GM13977 (cell line): ENCODE results near the gene CFAP54.

Experiments used
- DNase-seq: peaks from one replicate; pipeline ENCODE4 v3.0.0; 2012; ENCODE audit warnings: low spot score
- in situ Hi-C: fragments of 300-500 bp; cut with MboI; formaldehyde crosslinking; loops from one replicate; pipeline ENCODE4 v1.12.0; 2022; ENCODE audit warnings: low sequenced_read_pairs, low pct_unique_long_range_greater_than_20kb, mixed read lengths, inconsistent platforms; ENCODE audit not compliant: unreplicated experiment
- TF ChIP-seq, protein P1 (sequence below): IDR thresholded peaks from 2 replicates; pipeline ENCODE4 v1.5.1; 2012; ENCODE audit warnings: mild to moderate bottlenecking, control low read depth; ENCODE audit not compliant: insufficient read depth; ENCODE audit errors: extremely low read depth, missing control alignments

Gene CFAP54

DNA sequence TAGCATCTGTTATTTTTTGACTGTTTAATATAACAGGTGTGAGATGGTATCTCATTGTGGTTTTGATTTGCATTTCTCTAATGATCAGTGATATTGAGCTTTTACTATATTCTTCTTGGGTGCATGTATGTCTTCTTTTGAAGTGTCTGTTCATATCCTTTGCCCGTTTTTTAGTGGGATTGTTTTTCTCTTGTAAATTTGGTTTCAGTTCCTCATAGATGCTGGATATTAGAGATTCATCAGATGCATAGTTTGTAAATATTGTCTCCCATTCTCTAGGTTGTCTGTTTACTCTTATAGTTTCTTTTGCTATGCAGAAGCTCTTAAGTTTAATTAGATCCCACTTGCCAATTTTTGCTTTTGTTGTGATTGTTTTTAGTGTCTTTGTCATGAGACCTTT lies 368.8 kb downstream of the CFAP54 start:
- TF ChIP-seq, protein P1, sequence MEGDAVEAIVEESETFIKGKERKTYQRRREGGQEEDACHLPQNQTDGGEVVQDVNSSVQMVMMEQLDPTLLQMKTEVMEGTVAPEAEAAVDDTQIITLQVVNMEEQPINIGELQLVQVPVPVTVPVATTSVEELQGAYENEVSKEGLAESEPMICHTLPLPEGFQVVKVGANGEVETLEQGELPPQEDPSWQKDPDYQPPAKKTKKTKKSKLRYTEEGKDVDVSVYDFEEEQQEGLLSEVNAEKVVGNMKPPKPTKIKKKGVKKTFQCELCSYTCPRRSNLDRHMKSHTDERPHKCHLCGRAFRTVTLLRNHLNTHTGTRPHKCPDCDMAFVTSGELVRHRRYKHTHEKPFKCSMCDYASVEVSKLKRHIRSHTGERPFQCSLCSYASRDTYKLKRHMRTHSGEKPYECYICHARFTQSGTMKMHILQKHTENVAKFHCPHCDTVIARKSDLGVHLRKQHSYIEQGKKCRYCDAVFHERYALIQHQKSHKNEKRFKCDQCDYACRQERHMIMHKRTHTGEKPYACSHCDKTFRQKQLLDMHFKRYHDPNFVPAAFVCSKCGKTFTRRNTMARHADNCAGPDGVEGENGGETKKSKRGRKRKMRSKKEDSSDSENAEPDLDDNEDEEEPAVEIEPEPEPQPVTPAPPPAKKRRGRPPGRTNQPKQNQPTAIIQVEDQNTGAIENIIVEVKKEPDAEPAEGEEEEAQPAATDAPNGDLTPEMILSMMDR, result no peak
- DNase-seq, result no peak
- in situ Hi-C loops, result no loop called here

DNA sequence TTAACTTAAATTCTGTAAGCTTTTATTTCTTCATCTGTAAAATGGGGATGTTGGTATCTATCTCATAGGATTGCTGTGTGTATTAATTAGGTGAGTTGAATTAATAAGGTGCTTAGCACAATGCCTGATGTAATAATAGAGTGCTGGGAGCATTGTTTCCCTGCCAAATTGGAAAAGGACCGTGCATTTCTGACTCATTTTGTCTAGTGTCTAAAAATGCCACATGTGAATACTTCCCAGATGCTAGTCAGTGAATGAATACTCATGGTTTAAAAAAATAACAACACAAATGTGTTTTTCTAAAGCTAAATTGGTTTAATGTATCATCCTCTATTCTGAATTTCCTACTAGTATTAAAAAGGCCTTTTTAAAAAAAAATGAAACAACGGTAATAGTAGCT lies 372.3 kb downstream of the CFAP54 start:
- DNase-seq, result no peak
- TF ChIP-seq, protein P1, result no peak
- in situ Hi-C loops, result no loop called here

DNA sequence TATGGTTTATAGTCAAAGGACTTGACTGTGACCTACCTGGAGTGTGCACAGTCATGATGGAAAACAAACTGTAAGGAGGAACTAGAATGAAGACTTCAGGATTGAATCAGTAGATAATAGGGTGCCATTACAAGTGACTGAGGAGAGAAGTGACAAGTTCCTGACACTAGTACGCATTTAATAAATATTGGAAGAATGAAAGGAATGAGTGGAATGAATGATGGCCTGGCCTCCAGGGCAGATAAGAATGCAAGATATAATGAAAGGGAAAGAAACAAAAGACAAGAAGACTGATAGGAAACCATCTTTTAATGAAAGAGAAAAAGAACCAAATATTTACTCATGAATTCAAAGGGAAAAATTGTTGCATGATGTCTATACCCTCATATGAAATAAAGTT lies 372.9 kb downstream of the CFAP54 start:
- in situ Hi-C loops, result no loop called here
- DNase-seq, result no peak
- TF ChIP-seq, protein P1, result no peak

DNA sequence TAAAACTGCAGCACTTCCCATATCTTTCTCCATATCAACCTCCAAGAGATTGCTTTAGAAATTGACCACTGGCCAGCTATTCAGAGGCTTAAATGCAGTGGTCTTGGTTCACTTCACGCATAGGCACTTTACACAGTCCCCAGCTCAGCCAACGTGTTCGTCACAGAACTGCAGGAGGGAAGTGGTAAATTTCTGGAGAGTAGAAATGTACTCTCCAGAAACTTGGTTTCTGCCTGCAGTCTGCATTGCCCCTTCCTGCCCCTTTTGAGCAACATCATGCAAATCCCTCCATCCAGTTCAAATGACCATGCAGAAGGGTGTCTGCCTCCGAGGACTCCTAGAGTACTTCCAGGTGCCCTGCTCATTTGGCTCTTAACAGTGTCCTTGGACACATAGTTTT lies 375.0 kb downstream of the CFAP54 start:
- in situ Hi-C loops, result no loop called here
- TF ChIP-seq, protein P1, result no peak
- no peak for DNase-seq

DNA sequence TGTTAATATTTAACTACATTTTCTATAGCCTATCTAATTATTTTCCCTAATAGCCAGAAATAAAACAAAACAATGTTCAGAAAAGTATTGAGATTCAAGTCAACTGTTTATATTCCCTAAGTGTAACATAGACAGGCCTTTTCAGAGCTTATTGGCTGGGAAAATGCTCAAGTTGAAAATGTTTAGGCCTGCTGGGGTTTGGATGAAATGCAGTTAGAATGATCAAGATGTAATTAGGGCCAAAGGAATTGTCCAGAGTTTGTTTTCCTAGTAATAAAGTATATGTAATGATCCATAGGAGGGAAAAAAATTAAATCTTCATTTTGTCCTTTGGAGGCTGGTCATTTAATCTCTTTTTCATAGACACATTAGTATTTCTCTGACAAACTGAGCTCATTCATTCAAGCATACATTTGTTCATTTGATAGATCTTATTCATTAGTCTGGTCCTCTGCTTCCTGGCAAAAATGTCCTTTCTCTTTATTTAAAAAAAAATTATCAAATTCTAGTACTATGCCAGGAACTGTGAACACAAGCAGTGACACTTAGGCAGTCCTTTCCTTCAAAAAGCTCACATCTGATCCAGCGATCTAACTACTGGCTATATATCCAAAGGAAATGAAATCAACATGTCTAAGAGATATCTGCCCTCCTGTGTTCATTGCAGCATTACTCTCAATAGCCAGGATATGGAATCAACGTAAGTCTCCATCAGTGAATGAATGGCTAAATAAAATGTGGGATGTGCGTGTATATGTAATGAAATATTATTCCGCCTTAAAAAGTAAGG lies 377.6 kb downstream of the CFAP54 start:
- TF ChIP-seq, protein P1, result no peak
- in situ Hi-C loops, result no loop called here
- no peak for DNase-seq

DNA sequence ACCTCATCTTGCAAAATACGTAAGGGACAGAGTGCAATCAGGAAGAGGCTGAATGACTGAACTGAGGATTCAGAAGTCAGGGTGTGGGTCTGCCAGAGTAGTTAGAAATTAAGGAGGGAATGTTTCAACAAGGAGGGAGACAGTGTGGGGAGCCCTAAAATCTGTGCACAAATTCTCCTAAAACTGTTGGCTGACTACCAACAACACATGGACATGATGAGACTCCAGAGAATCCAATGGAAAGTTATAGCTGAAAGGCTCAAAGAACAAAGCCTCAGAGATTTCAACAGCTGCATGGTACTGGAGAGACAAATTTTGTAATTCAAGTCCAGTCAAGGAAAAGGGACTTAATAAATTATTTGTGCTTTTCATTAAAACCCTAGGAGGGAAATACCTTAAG lies 381.6 kb downstream of the CFAP54 start:
- TF ChIP-seq, protein P1, result no peak
- in situ Hi-C loops, result no loop called here
- DNase-seq, result no peak

DNA sequence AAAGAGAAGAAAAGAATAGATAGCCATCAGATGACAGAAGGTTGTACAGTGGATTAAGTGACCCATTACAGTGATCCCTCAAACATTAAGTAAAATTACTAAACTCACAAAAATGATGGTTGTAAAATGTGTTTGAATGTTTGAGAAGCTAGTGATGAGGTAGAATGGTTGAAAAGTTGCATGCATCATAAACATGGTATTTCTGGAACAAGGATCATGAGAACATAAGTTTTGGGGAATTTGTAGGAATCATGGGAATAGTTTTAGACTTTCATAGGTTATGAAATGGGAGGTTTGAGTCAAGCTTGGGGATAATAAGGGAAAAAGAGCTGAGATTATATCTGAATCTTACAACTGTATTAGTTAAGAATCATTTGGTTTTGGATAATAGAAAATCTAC lies 383.6 kb downstream of the CFAP54 start:
- DNase-seq, result no peak
- in situ Hi-C loops, result no loop called here
- TF ChIP-seq, protein P1, result no peak
